LNCaP clone FGC (cell line): ENCODE measurements around the gene FOXP1.

Source experiments
- DNase-seq: peaks from one replicate; pipeline ENCODE4 v3.0.0-alpha.2; 2011; ENCODE audit warnings: low read depth
- H3K4me3 ChIP-seq: 2 replicates; pipeline ENCODE4 v1.5.1; 2011; ENCODE audit warnings: mild to moderate bottlenecking, low read depth, low read length, control low read depth
- TF ChIP-seq, protein P1 (sequence below): IDR thresholded peaks from 2 replicates; pipeline ENCODE4 v1.5.1; 2012; ENCODE audit warnings: mild to moderate bottlenecking; ENCODE audit not compliant: control insufficient read depth, insufficient read depth; ENCODE audit errors: extremely low read depth

The FOXP1 gene

DNA sequence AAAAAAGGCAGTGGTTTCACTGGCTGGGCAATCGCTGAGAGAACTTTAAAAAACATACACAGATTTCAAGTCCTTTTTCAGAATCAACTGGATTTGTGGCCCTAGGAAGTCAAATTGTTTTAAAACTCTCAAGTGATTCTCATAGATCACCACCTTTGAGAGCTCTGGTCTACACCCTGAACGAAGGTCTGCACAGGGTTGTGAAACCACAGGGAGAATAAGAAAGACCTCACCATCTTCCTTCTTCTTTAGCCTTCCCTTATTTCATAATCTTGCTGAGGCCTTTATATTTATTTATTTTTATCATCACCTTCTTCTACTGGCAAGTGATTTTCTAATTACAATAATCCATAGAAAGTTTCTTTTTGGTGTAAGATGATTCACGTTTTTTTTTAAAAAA is 58.1 kb downstream of the FOXP1 start:
- H3K4me3 ChIP-seq: no peak overlapping the region
- TF ChIP-seq, protein P1, sequence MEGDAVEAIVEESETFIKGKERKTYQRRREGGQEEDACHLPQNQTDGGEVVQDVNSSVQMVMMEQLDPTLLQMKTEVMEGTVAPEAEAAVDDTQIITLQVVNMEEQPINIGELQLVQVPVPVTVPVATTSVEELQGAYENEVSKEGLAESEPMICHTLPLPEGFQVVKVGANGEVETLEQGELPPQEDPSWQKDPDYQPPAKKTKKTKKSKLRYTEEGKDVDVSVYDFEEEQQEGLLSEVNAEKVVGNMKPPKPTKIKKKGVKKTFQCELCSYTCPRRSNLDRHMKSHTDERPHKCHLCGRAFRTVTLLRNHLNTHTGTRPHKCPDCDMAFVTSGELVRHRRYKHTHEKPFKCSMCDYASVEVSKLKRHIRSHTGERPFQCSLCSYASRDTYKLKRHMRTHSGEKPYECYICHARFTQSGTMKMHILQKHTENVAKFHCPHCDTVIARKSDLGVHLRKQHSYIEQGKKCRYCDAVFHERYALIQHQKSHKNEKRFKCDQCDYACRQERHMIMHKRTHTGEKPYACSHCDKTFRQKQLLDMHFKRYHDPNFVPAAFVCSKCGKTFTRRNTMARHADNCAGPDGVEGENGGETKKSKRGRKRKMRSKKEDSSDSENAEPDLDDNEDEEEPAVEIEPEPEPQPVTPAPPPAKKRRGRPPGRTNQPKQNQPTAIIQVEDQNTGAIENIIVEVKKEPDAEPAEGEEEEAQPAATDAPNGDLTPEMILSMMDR: no peak
- no peak for DNase-seq

DNA sequence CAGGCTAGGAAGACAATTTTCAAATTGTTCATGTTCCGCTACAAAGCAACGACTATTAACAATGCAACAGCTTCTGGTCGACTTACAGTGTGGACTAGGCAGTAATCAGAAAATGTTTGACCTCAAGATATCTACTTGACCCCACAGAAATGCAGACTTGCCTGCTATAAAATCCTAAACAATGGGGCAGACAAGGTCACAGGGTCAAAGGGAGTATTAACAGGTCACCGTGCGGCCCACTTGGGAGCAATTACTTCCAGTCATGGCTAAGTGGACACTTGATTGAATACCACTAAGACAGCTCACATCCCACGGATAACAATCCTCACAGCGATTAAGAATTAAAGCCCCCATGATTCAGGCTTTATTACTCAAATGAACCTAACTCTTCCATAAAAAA is 58.9 kb downstream of the FOXP1 start:
- no peak for DNase-seq
- TF ChIP-seq, protein P1: no peak
- no peak overlapping the region for H3K4me3 ChIP-seq

DNA sequence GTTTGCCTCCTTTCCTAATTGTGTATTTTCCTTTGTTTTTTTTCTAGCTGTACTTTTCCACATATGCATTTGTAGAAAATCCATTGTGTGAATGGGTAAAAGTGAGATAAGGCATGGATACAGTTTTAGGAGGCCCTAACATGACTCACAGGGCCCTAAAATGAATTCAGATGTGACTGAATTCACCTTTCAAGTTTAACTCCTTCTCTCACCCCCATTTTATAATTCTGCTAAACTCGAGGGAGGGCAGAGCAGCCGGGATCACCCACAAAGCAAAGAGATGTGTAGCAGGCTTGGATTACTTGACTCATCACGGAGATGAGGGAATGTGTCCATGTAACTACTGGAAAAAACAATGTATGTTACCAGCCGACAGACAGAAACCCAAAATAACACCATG is 59.9 kb downstream of the FOXP1 start:
- TF ChIP-seq, protein P1: no peak
- H3K4me3 ChIP-seq: no peak overlapping the region
- DNase-seq: no peak

DNA sequence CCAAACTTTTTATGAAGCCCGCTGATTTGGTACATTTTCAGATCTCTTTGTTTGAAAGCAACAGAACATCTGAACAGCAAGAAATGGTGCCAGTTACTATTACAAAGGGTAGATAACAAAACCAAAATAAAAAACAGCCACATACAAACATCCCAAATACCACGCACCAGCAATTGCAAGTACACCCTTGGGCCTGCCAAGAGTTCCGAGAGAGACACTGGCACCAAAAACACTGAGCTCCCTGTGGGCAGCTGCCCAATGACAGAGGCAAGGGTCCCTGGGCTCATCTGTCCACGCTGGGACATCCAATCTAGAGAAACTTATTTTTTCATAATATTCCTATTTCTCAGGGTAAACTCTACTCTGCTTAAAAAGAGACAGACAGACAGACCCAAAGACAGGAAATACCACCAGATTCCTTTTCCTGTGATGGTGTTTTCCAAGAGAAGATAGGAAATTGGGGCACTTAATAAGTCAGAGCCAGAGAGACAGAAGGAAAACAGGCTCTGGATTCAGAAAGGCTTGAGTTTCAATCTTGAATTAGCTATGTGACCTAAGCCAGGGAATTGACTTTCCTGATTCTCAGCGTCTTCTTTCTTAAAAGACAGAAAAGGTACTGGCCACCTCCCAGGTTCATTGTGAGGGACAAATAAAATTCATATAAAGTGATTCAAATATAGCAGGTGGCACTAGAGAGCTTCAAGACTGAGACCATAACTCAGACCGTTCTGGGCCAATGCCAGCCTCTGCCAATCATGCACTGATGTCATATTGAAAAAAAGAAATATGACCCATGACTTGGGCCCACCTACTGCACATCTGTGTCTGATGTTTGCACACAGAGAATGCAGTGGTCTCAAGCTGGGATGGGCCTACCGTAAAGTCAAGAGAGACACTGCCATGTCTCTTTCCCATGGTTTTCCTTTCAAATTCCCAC is 61.3 kb downstream of the FOXP1 start:
- no peak for DNase-seq
- H3K4me3 ChIP-seq: no peak overlapping the region
- TF ChIP-seq, protein P1: no peak

DNA sequence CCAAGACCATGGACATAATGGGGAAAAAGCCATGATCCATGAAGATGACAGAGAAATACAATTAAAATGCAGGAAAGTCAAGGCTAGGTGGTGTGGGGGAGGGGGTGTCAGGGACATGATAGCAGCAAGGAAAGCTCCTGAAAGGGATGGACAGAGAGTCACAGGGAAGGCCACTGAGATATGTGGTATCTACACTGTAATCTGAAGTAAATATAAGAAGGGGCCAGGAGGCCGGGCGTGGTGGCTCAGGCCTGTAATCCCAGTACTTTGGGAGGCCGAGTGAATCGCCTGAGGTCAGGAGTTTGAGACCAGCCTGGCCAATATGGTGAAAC is 62.5 kb downstream of the FOXP1 start:
- no peak overlapping the region for H3K4me3 ChIP-seq
- TF ChIP-seq, protein P1: no peak
- DNase-seq: no peak

DNA sequence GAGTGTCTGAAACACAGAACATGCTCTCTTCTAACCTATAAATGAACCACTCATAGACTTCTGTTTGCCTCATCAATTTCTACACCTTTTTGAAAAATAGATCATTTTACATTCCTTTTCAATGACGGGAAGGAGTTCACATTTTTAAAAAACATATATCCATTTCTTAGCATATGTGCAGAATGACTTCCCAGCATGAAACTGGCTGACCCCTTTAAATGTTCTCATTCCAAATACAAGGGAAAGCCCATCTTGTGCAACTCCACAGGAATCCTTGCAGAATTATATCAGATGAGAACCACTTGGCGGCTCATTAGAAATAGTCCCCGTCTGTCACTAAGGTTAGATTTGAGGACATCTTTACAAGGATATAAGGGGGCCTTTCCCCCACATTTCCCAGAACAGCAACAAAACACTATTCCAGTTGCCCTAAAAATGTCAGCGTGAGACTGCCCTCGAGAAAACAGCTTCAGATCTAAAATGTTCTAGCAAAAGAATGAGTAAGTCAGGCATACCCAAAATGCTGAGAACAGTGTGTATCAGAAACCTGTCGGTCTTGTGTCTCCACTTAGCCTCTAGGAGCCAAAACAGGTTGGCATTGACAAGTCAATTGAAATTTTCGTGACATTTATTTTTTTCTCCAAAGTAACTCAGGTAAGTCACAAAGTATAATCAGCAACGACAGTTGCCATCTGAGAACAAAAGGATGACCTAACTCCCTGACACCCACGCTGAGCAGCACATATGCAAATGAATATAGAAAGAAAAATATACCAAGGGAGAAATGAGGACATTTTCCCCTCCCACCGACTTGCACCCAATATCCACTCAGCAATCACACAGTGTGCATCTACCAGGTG is 63.1 kb downstream of the FOXP1 start:
- no peak for DNase-seq
- no peak overlapping the region for H3K4me3 ChIP-seq
- TF ChIP-seq, protein P1: no peak

DNA sequence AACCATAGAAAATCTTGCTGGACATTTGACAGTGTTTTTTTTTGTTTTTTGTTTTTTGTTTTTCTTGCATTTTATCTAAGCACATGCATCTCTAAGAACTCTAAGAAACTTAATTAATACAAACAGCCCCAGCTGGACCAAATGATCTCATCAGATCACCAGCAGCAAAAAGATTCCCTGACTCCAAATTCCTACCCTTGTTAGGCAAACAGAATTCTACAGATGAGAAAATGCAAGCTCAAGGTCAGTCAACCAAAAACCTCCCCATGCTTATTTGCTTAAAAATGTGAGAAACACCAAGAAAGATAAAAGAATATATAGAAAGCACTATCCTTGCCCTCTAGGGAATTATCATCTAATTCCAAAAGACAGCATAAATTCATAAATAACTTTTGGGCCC is 65.4 kb downstream of the FOXP1 start:
- TF ChIP-seq, protein P1: no peak
- H3K4me3 ChIP-seq: no peak overlapping the region
- DNase-seq: no peak
